ENCODE measurements around the gene CLK2. TPM values are rescaled to one million over a fixed set of nuclear protein-coding genes. Genes with fewer than 3 reads are reported as not detected.

Gene CLK2
- polyA plus RNA-seq (2013, experiment 1 of 2; ENCODE audit: insufficient read length): 33.4 TPM
- polyA plus RNA-seq (2013, experiment 2 of 2; ENCODE audit: insufficient read length): 31.4 TPM

DNA sequence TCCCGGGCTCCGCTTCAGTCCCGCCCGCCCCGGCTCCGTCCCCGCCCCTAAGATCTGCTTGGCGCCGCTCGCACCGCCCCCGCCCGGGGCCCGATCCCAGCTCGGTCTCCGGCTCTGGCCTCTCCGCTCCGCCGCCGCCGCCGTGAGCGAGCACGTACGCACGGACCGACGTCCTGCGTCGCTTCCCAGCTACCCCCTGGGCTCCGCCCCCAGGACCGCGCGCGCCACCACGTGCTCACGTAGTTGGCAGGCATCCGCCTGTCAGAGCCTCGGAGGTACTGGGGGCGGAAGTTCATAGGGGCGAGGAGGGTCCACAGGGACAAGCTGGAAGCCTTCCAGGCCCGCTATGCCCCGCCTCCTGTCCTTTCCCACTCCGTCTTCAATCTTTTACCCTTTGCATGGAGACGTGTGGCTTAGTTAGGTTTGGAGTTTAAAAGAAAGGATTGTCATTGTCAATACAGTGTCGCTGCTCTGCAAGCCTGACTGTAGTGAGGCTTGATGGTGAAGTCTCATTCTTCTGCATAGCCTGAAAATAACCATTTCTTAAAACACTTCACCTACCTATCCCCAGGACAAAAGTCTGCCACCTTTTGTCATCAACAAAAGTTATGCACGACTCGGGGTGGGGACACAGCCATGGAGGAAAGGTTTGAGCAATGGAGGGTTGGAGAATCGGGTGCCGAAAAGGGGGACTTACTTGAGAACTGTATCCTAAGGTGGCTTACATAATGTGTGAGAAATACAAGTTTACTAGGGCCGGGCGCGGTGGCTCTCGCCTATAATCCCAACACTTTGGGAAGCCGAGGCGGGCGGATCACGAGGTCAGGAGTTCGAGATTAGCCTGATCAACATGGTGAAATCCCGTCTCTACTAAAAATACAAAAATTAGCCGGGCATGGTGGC, at the start of gene CLK2:
TSS of gene CLK2 (minus strand) at position 162 of the 903 bp plus-strand sequence. CDS start 2,527 bp downstream, outside the sequence.
- DNase-seq: peak; percentile 95

DNA sequence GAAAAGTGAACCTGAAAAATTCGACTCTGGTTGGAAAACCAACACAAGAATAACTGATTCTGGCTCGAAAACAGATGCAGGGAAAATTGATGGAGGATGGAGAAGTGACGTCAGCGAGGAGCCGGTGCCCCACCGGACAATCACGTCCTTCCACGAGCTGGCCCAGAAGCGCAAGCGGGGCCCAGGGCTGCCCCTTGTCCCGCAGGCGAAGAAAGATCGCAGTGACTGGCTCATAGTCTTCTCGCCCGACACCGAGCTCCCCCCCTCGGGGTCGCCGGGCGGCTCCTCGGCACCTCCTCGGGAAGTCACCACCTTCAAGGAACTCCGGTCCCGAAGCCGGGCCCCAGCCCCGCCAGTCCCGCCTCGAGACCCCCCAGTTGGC, 49.3 kb upstream of the CLK2 start:
- DNase-seq: peak; percentile 40

- DNase-seq: no peak
These were observed 48.6 kb upstream of the CLK2 start for GRCh38 chr1:155321639-155322503.

- peak; percentile 58 for DNase-seq
These were observed 47.6 kb upstream of the CLK2 start, which contains the start of gene RUSC1 for GRCh38 chr1:155320661-155321617. TSS of gene RUSC1 (plus strand) at chr1:155320894. CDS start at chr1:155321774, 880 bp downstream.

DNA sequence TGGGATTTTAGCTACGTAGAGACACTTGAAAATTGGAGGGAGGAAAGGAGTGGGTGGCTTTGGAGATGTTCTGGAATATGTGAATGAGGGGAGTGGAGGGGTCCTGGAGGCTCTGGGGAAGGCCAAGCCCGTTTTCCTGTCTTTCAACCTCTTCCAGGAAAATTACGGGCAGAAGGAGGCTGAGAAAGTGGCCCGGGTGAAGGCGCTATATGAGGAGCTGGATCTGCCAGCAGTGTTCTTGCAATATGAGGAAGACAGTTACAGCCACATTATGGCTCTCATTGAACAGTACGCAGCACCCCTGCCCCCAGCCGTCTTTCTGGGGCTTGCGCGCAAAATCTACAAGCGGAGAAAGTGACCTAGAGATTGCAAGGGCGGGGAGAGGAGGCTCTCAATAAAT, 46.9 kb upstream of the CLK2 start:
- DNase-seq: no peak

- no peak for DNase-seq
These were observed 46.2 kb upstream of the CLK2 start for GRCh38 chr1:155319536-155319935.

GRCh38 chr1:155318082-155318481, 44.8 kb upstream of the CLK2 start:
- DNase-seq: no peak

DNA sequence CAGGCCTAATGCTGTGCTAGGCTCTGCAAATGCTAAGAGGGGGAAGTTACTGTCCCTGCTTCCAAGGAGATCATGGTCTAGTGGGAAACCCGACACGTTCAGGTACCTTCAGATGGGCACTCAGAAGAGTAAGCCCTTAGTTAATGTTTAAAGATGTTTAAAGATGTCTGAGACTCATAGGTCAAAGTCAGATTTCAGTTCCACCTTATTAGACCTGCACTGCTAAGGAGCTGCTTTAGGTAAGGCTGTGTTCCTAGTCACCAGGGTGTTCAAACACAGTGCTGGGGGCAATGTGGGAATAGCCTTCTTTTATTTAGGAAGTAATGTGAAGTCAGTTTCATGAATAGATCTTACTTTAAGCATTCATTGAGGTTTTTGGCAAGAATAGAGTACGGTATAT, 43.6 kb upstream of the CLK2 start:
- no peak for DNase-seq

DNA sequence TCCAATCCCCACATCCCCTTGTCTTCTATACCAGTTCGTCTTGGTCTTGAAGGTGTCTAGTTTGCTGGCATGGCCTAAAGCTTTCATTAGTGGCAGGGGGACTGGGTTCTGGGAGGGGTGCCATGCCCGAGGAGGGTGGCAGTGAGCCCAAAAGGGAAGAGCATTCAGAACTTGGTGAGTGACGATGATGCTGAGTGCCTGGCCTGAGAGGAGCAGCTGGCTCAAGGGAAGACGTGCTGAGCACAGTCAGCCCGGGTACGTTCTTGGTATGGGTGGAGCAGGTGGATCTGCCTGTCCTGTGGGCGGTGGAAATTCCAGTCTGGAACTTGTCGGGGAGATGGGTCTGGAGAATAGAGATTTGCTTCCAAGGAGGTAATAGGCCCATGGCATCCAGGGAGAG, 40.0 kb upstream of the CLK2 start:
- DNase-seq: no peak

GRCh38 chr1:155309423-155310021, 36.2 kb upstream of the CLK2 start:
- DNase-seq: peak; percentile 40

- peak; percentile 99 for DNase-seq
These were observed 35.5 kb upstream of the CLK2 start, which contains the start of gene FDPS for GRCh38 chr1:155308493-155309422. TSS of gene FDPS (plus strand) at chr1:155308866. CDS start at chr1:155309790, 924 bp downstream.

GRCh38 chr1:155307247-155307740, 34.0 kb upstream of the CLK2 start:
- DNase-seq: peak; percentile 61

DNA sequence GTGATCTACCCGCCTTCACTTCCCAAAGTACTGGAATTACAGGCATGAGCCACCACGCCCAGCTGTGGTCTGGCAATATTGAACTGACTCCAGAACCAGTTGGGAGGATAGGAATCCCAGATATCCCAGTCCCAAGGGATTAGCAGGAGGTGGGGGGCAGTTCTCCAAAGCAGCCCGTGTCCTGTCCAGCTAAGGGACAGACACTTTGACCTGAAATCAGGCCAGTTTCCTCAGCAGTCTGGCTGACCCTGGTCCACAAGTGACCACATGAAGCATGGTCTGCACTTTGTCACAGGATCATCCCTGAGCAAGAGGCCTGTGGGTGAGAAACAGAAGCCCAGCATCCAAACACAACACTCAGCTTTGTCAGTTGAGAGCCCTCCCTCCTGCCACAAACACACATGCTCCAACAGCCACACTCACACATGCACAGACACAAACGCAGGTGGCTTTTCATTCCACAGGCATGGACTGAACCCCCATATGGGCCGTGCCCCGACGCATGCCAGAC, 32.6 kb upstream of the CLK2 start:
- DNase-seq: peak; percentile 67

DNA sequence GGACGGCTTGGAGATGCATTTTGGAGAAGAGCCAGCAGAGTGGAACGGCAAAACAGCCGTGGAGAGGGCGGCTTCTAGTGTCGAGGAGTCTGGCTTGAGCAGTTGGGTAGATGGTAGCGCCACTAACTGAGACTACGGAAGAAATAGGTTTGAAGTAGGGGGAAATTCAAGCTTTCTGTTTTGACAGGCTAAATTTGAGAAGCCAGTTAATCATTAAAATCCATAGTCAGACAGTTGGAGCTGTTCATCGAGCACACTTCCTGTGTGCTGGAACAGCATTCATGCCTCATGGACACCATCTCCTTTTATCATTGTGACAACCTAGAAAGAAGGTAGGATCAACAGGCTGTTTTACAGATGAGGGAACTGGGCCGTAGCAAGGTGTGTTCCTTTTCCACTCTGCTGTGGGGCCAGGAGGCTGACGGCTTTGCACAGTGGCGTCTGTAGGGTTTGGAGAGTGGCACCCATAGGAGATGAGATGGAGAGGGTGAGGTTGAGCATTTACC, 31.3 kb upstream of the CLK2 start:
- DNase-seq: no peak

DNA sequence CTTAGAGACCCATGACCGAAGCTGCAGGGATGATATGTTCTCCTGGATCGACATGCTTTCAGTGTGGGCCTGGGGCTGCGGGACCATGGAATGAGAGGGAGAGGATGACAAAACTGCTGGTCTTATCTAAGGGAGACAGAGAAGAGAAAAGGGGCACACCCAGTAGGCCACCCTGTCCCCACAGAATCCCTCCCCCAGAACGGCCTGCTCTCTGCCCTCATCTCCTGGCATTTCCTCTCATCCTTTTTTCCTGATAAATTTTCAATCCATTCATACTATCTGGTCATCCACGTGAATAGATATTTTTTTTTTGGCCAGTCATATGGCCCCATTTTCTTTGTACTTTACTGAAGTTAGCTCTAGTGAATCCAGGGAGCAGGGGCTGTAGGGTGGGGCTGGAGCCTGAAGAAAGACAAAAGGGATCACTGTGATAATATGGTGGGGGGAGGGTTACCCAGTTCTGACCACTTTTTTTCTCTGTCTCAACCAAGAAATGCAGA, 28.1 kb upstream of the CLK2 start, which contains the start of gene PKLR:
TSS of gene PKLR (minus strand) at position 97 of the 500 bp plus-strand sequence. CDS start at position 54, 43 bp downstream.
- DNase-seq: no peak

GRCh38 chr1:155300553-155301329, 27.4 kb upstream of the CLK2 start:
- DNase-seq: no peak

DNA sequence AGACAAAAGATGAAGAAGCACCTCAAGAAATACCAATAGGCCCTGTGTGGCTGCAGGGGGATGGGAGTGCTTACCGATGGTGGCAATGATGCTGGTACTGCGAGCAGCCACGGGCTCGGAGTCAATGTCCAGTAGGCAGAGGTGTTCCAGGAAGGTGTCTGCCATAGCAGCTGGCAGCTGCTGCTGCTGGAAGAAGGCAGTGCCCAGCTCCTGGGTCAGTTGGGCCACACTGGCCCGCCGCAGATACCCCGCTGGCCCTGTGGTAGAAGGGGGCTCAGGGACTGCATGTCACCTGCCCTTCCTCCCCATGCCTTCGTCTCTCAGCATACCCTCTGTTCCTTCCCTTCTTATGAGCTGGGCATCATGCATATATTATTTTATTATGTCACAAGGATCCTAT, 26.7 kb upstream of the CLK2 start:
- no peak for DNase-seq

DNA sequence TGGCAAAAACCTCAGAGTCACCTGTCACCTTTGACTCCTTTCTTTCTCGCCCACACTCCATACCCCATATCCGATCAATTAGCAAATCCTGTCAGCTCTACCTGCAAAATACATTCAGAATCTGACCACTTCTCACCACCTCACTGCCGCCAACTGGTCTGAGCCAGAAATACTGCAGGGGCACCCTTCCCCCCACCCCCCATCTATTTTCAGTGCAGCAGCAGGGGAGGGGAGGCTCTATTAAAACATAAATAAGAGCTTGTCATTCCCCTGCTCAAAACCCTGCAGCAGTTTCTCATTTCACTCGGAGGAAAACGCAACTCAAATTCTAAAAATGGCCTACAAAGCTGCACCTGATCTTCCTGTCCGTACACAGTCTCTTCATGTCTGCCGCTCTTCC, 24.1 kb upstream of the CLK2 start:
- DNase-seq: no peak
